HepG2 (cell line): ENCODE data around the gene TOMM20. TPM values are rescaled to one million over a fixed set of nuclear protein-coding genes. Genes with fewer than 3 reads are reported as not detected.
A peak's percentile ranks its signal among the peaks of the same experiment; 100 is the strongest.

Experiments used
- ARID2 ChIP-seq: sonication (generic); formaldehyde crosslinking; IDR thresholded peaks from 2 replicates; pipeline ENCODE4 v1.8.1; 2022; ENCODE audit warnings: mild to moderate bottlenecking, missing genetic modification reagents, borderline replicate concordance
- EHMT2 ChIP-seq: fragments of 200-600 bp; sonication (generic); IDR thresholded peaks from 2 replicates; pipeline ENCODE4 v1.7.0; 2017; ENCODE audit warnings: antibody characterized with exemption, low read depth, low read length, borderline replicate concordance
- HMGXB4 ChIP-seq, 2 experiments: sonication (generic) in 1 of 2; formaldehyde crosslinking in 1 of 2; IDR thresholded peaks; 2 replicates each; pipeline versions ENCODE4 v1.4.0 to v1.6.1; 2018 to 2020; ENCODE audit warnings: missing genetic modification reagents in 2 of 2, borderline replicate concordance in 1 of 2, low read depth in 1 of 2, mild to moderate bottlenecking in 1 of 2, missing biosample characterization in 1 of 2
- HOXA3 ChIP-seq: sonication (generic); formaldehyde crosslinking; IDR thresholded peaks from 2 replicates; pipeline ENCODE4 v1.5.0; 2020; ENCODE audit warnings: missing genetic modification reagents
- KDM2A ChIP-seq: sonication (generic); formaldehyde crosslinking; IDR thresholded peaks from 2 replicates; pipeline ENCODE4 v1.4.0; 2020; ENCODE audit warnings: low read depth, missing genetic modification reagents, borderline replicate concordance
- PRMT3 ChIP-seq: sonication (generic); formaldehyde crosslinking; IDR thresholded peaks from 2 replicates; pipeline ENCODE4 v1.8.1; 2022; ENCODE audit warnings: low read depth, mild to moderate bottlenecking, moderate library complexity, missing genetic modification reagents, borderline replicate concordance
- RFXAP ChIP-seq: sonication (generic); formaldehyde crosslinking; IDR thresholded peaks from 2 replicates; pipeline ENCODE4 v1.4.0; 2020; ENCODE audit warnings: missing genetic modification reagents, borderline replicate concordance
- SAFB2 ChIP-seq: sonication (generic); formaldehyde crosslinking; IDR thresholded peaks from 2 replicates; pipeline ENCODE4 v1.5.1; 2020; ENCODE audit warnings: missing genetic modification reagents, low read depth, mild to moderate bottlenecking, borderline replicate concordance
- SMYD3 ChIP-seq: sonication (generic); formaldehyde crosslinking; IDR thresholded peaks from 2 replicates; pipeline ENCODE4 v1.8.1; 2023; ENCODE audit warnings: mild to moderate bottlenecking, missing genetic modification reagents
- SOX5 ChIP-seq: IDR thresholded peaks from 2 replicates; pipeline ENCODE4 v1.6.1; 2016; ENCODE audit warnings: borderline replicate concordance
- SRSF1 ChIP-seq: fragments of 200-400 bp; formaldehyde crosslinking; optimal IDR thresholded peaks from 2 replicates; pipeline ENCODE3; 2017; ENCODE audit warnings: mild to moderate bottlenecking, low read depth, low read length, moderate library complexity
- THRA ChIP-seq: sonication (generic); formaldehyde crosslinking; IDR thresholded peaks from 2 replicates; pipeline ENCODE4 v1.4.0; 2020; ENCODE audit warnings: missing genetic modification reagents, borderline replicate concordance
- YY1 ChIP-seq: IDR thresholded peaks from 2 replicates; pipeline ENCODE4 v1.6.1; 2011; ENCODE audit warnings: low read length, low read depth, moderate library complexity, mild to moderate bottlenecking; ENCODE audit not compliant: insufficient read depth, insufficient replicate concordance
- ZMYM3 ChIP-seq: sonication (generic); formaldehyde crosslinking; IDR thresholded peaks from 2 replicates; pipeline ENCODE4 v1.5.1; 2020; ENCODE audit warnings: mild to moderate bottlenecking, missing genetic modification reagents
- ZNF12 ChIP-seq: sonication (generic); formaldehyde crosslinking; IDR thresholded peaks from 2 replicates; pipeline ENCODE4 v1.5.0; 2020; ENCODE audit warnings: missing genetic modification reagents
- ZNF414 ChIP-seq: sonication (generic); formaldehyde crosslinking; IDR thresholded peaks from 2 replicates; pipeline ENCODE4 v1.5.0; 2020; ENCODE audit warnings: missing genetic modification reagents
- ZNF549 ChIP-seq: sonication (generic); formaldehyde crosslinking; IDR thresholded peaks from 2 replicates; pipeline ENCODE4 v1.5.0; 2020; ENCODE audit warnings: missing genetic modification reagents
- ZNF564 ChIP-seq: sonication (generic); formaldehyde crosslinking; IDR thresholded peaks from 2 replicates; pipeline ENCODE4 v1.8.1; 2023; ENCODE audit warnings: mild to moderate bottlenecking, missing genetic modification reagents
- ZNF850 ChIP-seq: sonication (generic); formaldehyde crosslinking; conservative IDR thresholded peaks from 2 replicates; pipeline ENCODE4 v1.9.0; 2021; ENCODE audit warnings: mild to moderate bottlenecking, missing genetic modification reagents
- polyA plus RNA-seq, 8 experiments: library from polyadenylated mRNA; depleted of rRNA in 3 of 8; stranded (reverse) in 7 of 8; unstranded in 1 of 8; fragments of >200 nt; fragmentation: Illumina TruSeq in 4 of 8; extraction: Trizol in 4 of 8; gene quantifications; 2 replicates each; pipeline versions ENCODE4 v1.2.1 to v1.2.3, GENCODE V29; 2011 to 2016; ENCODE audit warnings: low read depth in 4 of 8, missing spikeins in 1 of 8, mixed read lengths in 1 of 8; ENCODE audit not compliant: insufficient read depth in 1 of 8
- total RNA-seq, 5 experiments: library from RNA; depleted of rRNA; stranded (reverse); fragments of >200 nt; fragmentation: Illumina TruSeq; extraction: Trizol; gene quantifications; 2 replicates each; pipeline ENCODE4 v1.2.3, GENCODE V29; 2016; ENCODE audit warnings: low read depth in 1 of 5

The TOMM20 gene
- total and polyA plus RNA-seq, 2 of the 13 experiments (the other 11 are each of a cell fraction or from before 2014, with no cell fraction given) = 153 to 376 TPM

DNA sequence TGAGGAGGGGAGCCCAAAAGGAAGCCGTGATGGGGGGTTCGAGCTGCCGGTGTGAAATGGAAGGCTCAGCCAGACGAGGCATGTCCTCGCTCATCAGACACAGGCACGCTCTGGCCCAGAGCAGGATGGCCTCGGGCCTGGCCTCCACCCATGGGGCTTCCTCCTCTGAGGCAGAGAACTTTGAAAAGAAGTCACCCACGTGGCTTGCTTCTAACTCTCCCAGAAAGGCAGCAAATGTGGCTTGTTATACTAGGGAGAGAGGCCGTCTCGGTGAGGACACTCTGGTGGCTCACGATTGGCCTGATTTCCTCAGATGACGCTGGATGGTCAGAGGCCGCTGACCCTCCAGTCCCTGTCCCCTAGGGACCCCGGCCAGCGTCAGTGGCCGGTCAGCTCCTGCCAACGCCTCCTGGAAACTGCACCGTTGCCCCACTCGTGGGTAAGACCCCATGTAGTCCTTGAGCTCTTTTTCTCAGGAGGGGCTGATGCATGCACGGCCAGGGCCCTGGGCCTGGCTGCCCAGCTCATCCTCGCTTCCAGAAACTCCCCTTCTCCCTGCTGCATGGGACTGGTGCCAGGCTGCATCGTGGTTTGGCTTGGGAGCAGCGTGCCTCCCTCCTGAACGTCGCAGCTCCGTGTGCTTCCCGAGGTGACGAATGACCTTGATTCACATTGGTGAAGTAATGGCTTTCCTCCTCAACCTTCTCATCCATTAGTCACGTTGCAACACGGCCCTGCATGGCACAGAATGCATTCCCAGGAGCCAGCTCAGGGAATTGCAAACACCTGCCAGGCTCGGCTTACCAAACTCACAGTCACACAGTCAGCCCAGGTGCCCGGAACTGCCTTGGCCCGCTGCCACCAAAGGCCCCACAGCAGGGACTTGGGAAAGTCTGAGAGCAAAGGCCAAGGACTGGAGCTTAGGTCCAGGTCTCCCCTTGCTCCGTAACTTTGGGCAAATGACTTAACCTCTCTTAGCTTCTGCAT, 58.8 kb downstream of the TOMM20 start (continued):
- TF ChIP-seq SMYD3 (CRISPR knock-in tag) = no peak
- TF ChIP-seq ZNF549 = no peak
- no peak; the same call in 1 of the 2 replicates for TF ChIP-seq ZNF564 (CRISPR knock-in tag)
- TF ChIP-seq SAFB2 (CRISPR knock-in tag) = peak; percentile 74
- TF ChIP-seq RFXAP (CRISPR knock-in tag) = 0 out of 2 replicates have a peak, but pooled peaks have one; percentile 10
- TF ChIP-seq ARID2 (CRISPR knock-in tag) = peak; percentile 87; the same call in 1 of the 2 replicates
- peak; percentile 51 for TF ChIP-seq KDM2A (CRISPR knock-in tag)
- TF ChIP-seq EHMT2 = no peak
- peak; percentile 46; the same call in 1 of the 2 replicates for TF ChIP-seq ZNF12
- TF ChIP-seq ZNF850 (CRISPR knock-in tag) = no peak
- TF ChIP-seq SOX5 (CRISPR knock-in tag) = peak; percentile 74
- TF ChIP-seq SRSF1 = peak; percentile 90
- 0 out of 2 replicates have a peak, but pooled peaks have one; percentile 30 for TF ChIP-seq ZNF414 (CRISPR knock-in tag)
- TF ChIP-seq YY1 = peak; percentile 15
- TF ChIP-seq HMGXB4 (CRISPR knock-in tag; IDR thresholded peaks at IDR 0.05; ENCODE audit: borderline replicate concordance in 1 of 2, low read depth in 1 of 2) = peak in 1 of 2 experiments; percentile 49; a peak in 1 of 4 replicates
- peak; percentile 68; the same call in 1 of the 2 replicates for TF ChIP-seq PRMT3 (CRISPR knock-in tag)
- TF ChIP-seq HOXA3 = peak; percentile 54
- TF ChIP-seq ZMYM3 (CRISPR knock-in tag) = peak; percentile 85
- TF ChIP-seq THRA = peak; percentile 75
